Kidney epithelial cell (primary cell): Measurements from ENCODE around the gene TMEM269. TPM values are rescaled to one million over a fixed set of nuclear protein-coding genes. Genes with fewer than 3 reads are reported as not detected.

Source experiments
- DNase-seq: peaks from one replicate; pipeline ENCODE4 v3.0.0-alpha.2; 2010; ENCODE audit warnings: low read depth
- H3K27me3 ChIP-seq: 2 replicates; pipeline ENCODE4 v1.6.0; 2011; ENCODE audit warnings: low read length; ENCODE audit not compliant: control insufficient read depth, insufficient read depth
- H3K36me3 ChIP-seq: 2 replicates; pipeline ENCODE4 v1.5.1; 2011; ENCODE audit warnings: low read length; ENCODE audit not compliant: control insufficient read depth, insufficient read depth
- H3K4me3 ChIP-seq: 2 replicates; pipeline ENCODE4 v1.5.1; 2011; ENCODE audit warnings: low read depth, mild to moderate bottlenecking, control low read depth, low read length
- CTCF ChIP-seq: IDR thresholded peaks from 2 replicates; pipeline ENCODE4 v1.5.1; 2011; ENCODE audit warnings: mild to moderate bottlenecking, moderate library complexity, low read length, control low read depth, inconsistent platforms; ENCODE audit not compliant: insufficient read depth, poor library complexity, severe bottlenecking
- total RNA-seq: library from RNA; depleted of rRNA; stranded (reverse); fragments of >200 nt; gene quantifications from 2 replicates; pipeline ENCODE4 v1.2.3, GENCODE V29; 2015

TMEM269 gene
- total RNA-seq, 1 donor from 2014 or later, result 0.04 TPM

GRCh38 chr1:42777852-42778251, 6.9 kb upstream of the TMEM269 start:
- Histone ChIP-seq H3K36me3 (peaks cover 4% of the 10 kb centered on the region), H3K4me3 (no peak overlapping the region), H3K27me3 (no peaks in the 10 kb centered on the region)
- no peak for DNase-seq
- peak; percentile 68 for TF ChIP-seq CTCF

- peaks cover 3% of the 10 kb centered on the region for H3K27me3 ChIP-seq
- peaks cover 4% of the 10 kb centered on the region for H3K36me3 ChIP-seq
- TF ChIP-seq CTCF, result no peak
- no peak overlapping the region for H3K4me3 ChIP-seq
- DNase-seq, result no peak
Observed at GRCh38 chr1:42779725-42780124, 5.1 kb upstream of the TMEM269 start.

GRCh38 chr1:42780176-42780575, 4.6 kb upstream of the TMEM269 start:
- Histone ChIP-seq H3K4me3 (no peak overlapping the region), H3K36me3 (peaks cover 2% of the 10 kb centered on the region), H3K27me3 (peaks cover 8% of the 10 kb centered on the region)
- no peak for TF ChIP-seq CTCF
- DNase-seq, result no peak

- DNase-seq, result no peak
- no peak for TF ChIP-seq CTCF
- Histone ChIP-seq H3K36me3 (no peaks in the 10 kb centered on the region), H3K27me3 (peaks cover 12% of the 10 kb centered on the region), H3K4me3 (no peak overlapping the region)
Observed at GRCh38 chr1:42783092-42783491, 1.7 kb upstream of the TMEM269 start.

- no peak overlapping the region for H3K4me3 ChIP-seq
- H3K27me3 ChIP-seq, result peaks cover 12% of the 10 kb centered on the region
- DNase-seq, result no peak
- H3K36me3 ChIP-seq, result no peaks in the 10 kb centered on the region
- TF ChIP-seq CTCF, result no peak
Observed at GRCh38 chr1:42784547-42784945, 245 bp upstream of the TMEM269 start.

- Histone ChIP-seq H3K27me3 (peaks cover 12% of the 10 kb centered on the region), H3K4me3 (no peak overlapping the region)
Observed at GRCh38 chr1:42786097-42786496, 1.3 kb downstream of the TMEM269 start.

More at GRCh38 chr1:42786097-42786496, 1.3 kb downstream of the TMEM269 start:
- no peak for DNase-seq
- H3K36me3 ChIP-seq, result no peaks in the 10 kb centered on the region
- no peak for TF ChIP-seq CTCF
